Effector CD8-positive, alpha-beta T cell (primary cell): Measurements from ENCODE around the gene THTPA.

Experiments
- DNase-seq: peaks from one replicate; lab custom pipeline; 2025; lab: John Stamatoyannopoulos, UW

THTPA gene

DNA sequence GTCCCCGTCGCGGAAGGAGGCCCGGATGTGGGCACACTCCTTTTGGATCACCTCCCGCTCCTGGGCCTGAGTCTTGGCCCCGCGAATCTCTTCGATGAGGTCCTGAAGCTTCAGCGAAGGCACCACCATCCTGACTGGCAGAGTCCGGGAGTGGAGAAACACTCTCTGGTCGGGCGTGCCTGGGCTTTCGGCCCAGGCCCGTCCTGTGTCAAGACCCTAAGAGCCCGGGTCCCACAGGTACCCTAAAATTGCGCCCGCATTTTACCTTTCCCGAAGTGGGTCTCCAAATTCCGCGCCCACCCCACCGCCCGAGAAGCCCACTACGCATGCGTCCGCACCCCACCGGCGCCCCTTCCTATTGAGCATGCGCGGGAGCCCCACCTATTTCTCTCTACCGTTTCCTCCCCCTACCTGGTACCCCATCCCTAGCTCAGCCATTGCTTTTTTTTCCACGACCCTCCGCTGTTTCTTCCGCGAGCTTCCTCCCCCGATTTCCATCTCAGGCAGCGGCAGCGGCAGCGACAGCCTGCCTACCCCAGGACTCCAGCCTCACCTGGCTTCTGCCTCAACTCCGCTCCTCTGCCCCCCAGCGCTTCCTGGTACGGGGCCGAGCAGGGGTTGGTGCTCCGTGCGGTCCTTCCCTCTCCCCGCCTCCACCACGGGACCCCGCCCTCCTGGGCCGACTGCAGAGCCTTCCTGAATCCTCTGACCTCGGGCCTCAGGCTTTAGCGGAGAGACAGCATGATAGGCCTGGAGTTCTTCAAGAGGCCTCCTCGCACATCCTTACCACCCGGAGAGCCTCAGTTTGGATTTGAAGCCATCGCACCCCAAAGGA lies 11.3 kb downstream of the THTPA start, which contains the start of gene AP1G2:
Gene AP1G2, minus strand, starts transcription at position 606 of the 835 bp plus-strand sequence. Its CDS starts 477 bp downstream, at position 129.
- peak; percentile 74 for DNase-seq

DNA sequence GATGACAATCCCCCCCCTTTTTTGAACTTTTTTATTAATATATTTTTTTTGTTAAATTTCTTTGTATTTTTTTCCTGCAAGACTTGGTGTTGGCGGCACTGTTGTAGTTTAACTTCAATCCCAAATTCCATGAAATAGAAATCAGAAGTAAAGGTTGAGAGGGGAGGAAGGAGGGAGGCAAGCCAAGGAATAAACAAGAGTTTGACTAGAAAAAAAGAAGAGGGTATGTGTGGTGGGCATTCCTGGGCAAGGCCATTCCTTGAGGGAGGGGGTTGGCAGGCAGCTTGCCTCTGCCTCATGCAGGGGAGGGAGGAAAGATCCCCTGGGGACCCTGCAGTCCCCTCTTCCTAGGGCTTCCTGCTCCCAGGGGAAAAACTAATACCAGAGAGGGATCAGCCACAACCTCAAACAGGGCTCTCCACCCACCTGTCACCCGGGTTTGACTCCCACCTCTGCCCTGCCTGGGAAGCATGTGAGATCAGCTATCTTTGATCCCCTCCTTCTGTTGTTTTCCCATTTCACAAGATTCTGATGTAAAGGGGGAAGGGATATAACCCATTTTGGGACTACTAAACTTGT lies 12.0 kb downstream of the THTPA start:
- no peak for DNase-seq

DNA sequence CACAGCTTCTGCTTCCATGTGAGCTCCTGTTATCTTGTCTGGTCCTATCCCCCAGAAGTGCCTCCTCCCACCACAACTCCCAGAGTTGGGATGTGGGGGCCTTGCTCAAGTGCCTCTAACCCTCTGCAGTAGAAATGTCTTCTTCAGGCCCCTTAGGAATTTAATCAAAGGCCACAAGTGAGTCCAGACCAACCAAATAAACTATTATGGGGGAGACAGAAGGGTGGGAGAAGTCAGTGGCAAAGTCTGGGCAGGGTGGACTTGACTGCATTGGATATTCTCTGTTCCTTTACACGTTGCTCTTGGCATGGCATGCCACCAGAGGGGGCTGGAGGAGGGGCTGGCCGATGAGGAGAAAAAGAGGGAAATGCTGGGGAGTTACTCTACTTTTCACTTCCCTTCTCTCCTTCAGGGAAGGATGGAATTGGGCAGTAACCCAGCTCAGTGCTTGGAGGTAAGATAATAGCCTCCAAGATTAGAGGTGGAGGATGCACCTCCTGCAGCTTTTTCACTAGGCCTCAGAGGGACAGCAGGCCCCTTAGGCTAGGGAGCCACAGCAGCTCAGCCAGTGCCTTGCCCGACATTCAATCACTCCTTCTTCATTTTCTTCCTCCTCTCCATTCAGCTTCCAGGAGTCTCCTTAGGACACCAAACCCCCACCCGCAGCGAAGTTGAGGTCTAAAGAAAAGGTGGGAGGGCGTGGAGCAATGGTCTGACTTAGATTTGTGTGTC lies 12.7 kb downstream of the THTPA start:
- no peak for DNase-seq

DNA sequence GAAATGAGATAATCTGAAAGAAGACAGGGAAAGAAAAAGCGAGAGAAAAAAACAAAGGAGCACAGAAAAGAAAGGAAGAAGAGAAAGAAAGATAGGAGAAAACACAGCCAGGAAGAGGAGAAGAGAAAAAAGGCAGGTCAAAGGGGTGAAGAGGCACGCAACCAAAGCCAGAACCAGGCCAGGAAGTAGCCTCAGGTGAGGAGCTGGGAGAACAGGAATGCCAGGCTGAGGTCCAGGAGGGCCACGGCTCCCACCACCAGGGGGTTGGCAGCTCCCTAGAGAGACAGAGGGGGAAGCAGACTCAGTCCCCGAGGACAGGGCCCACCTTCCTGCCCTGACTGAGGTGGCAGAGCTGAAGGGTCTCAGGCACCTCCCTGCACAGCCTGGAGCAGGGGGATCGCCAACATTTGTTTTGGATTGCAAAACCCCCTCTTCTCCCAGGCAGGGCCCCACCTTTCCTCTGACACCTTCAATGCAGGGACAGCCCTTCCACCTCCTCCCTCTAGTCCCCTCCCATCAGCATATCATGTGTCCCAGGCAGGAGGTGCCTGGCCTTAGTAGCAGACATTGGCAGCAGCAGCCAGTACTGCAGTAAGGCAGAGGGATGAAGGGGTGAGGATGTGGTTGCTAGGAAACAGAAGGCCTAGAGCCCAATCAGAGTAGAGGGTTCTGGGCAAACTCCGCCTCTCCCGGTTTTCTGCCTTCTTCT lies 13.5 kb downstream of the THTPA start:
- DNase-seq: no peak

DNA sequence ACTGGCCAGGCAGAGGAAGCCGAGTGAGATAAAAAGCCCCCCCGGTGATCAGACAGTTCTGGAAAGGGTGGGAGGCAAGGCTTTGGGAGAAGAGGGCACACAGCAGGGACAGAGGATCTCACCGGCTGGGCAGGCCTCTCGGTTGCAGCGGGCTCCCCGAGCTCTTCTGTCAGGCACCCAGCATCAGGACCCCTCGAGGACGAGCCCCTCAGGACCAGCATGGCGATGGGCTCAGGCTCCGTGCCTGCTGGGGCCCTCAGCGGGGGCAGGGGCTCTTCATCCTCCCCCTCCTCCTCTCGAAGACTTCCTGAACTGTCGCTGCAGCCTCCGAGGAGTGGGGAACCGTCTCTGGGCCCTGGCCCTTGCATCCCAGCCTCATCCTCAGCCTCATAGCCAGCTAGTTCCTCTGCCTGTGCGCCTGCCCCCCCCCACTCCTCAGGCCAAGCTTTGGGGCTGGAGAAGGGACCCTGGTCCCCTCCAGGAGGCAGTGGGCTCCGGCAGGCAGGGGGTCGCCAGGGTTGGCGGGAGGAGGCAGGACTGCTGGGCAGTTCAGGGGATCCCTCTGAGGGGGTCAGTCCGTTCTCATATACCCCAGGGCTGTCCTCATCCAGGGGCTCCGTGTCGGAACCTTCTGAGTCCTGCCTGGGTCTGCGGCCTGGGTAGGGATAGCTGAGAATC lies 14.9 kb downstream of the THTPA start:
- no peak for DNase-seq

DNA sequence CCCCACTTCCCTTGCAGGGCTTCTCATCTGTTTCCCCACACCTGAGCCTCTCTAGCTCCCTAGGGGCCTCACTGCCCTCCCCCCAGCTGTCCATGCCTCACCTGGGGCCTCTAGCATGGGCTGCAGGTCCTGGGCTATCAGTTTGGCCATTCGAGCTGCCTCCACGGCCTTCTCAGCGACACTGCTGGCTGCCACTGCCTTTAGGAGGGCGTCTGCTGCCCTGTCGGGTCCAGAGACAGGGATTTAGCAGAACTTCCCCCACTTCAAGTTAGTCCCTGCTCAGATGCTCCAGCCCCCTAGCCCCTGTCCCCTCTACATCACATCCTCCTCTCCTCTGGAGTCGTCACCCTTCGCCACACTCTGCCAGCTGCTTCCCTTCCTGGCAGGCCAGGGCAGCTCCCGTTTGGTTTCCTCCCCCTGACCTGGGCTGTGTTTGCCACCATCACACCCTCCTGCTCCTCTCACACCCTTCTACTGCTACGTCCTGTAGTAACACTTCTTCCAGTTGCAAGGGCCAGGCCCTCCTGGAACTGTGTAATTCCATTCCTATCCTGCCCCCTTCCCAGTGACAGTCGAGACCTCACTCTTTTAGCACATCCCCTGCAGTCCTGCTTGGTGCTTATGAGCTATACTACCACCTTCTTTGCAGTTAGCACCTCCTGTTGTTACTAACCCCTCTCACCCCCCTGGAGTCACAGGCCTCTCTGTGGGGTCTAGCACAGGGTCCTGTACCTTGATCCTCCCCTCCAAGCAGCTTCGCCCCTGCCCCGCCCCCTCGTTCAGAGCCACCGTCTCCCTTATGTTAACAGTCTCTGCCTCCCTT lies 15.8 kb downstream of the THTPA start:
- no peak for DNase-seq

DNA sequence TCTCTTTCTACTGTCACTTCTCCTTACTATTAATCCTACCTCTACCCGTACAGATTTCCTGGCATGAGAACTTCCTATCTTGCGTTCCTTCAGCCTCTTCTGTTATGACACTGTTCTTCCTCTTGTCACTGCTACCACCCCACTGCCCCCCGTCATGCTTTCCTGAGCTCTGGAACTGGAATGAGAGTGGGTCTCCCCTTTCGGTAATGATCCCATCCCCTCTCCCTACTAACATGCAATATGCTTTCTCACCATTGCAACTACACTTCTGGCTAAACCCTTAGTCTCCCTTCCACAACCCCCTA lies 16.4 kb downstream of the THTPA start:
- no peak for DNase-seq

DNA sequence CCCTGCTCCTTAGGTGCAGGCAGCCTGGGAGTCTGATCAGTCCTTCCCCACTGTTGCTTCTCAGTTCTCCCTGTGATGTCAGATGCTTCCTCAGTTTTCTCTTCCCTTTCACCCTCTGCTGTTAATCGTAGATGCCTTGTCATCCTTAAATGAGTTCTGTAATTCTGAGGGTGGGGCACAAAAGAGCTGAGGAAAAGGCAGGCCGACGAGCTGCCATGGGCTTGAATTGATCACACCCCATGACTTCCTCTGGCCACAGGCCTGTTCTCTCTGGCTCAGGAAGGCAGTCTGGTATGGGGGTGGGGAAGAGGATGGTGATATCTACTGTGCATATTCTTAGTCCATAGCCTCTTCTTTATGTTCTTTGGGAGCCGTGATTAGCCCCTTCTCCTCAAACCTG lies 16.8 kb downstream of the THTPA start:
- DNase-seq: no peak

DNA sequence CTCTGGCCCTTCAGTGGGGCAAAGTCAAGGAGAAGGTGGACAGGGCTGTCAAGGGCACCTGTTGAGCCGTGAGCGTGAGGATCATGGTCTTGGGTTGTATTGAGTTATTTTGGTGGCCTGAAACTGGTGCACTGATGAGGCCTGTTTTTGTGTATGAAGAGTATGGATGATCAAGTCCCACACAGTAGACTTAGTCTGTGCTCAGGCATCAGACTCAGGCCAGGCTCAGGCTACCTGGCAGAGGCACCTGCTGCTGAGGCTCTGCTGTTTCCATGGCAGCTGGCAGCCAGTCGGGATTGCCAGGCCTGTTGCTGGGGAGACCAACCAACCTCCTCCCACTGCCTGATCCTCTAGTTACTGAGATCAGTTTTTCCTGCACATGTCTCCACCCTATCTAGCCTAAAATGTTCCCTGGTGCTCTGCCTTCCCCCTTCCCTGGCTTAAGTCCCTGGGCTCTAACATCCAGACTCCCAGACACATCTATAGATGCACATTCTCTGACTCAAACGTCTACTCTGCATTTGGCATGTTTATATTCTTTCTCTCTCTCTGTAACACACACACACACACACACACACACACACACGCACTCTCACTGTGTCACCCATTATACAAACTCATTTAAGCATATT lies 17.4 kb downstream of the THTPA start:
- DNase-seq: no peak

DNA sequence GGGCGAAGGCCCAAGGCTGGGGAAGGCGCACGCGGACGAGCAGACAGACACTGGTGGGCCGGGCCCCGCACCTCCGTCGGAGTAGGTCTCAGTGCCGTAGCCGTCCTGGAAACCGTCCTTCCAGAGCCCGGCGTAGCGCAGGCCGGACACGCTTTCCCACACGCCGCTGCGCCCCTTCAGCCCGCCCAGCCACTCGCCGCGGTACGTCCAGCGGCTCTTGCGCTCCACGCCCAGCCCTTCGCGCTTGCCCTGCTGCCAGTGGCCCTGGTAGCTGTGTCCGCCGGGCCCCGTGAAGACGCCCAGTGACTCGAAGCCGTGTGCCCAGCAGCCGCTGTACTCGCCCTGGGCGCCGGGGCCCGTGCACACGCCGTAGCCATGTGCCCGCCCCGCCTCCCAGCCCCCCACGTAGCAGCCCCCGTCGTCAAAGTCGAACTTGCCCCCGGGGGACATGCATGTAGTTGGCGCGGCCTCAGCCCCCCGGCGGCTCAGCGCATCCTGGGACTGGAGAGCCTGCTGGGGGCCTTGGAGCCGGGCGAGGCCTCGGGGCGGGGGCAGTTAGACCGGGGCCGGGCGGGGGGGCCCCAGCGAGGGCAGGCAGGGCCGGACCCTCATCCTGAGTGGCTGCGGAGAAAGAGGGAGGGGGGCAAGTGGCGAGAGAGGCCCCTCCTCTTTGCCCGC lies 21.1 kb downstream of the THTPA start:
- DNase-seq: no peak

DNA sequence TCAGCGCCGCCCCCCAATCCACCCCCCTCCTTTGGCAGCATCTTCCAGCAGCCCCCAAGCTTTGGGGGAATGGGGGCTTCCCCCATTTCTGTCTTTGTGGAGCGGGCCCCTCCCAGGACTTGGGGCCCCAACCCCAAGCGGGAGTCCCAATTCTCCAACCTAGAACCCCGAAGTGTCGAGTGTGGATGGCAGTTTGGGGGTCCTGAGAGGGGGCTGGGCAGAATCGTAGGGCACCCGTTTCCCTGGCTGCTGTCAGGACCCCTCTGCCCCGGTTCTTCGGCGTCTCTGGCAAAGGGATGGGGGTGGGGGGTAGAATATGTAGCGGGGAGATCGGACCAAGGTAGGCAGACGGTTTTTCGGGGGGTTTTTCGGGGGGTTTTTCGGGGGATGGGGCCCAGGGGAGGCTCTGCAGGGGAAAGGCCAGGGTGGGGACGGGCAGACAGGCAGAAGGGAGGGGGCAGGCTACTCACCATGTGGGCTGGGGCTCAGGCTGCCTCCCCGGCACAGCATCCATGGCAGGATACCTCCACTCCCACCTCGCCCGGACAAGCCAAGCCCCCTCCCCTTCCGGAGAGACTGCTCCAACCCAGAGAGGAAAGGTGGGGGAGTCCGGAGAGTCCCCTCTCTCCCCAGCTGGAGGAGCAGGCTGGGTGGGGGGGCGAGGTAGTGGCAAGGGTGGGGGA lies 21.8 kb downstream of the THTPA start:
- no peak for DNase-seq

DNA sequence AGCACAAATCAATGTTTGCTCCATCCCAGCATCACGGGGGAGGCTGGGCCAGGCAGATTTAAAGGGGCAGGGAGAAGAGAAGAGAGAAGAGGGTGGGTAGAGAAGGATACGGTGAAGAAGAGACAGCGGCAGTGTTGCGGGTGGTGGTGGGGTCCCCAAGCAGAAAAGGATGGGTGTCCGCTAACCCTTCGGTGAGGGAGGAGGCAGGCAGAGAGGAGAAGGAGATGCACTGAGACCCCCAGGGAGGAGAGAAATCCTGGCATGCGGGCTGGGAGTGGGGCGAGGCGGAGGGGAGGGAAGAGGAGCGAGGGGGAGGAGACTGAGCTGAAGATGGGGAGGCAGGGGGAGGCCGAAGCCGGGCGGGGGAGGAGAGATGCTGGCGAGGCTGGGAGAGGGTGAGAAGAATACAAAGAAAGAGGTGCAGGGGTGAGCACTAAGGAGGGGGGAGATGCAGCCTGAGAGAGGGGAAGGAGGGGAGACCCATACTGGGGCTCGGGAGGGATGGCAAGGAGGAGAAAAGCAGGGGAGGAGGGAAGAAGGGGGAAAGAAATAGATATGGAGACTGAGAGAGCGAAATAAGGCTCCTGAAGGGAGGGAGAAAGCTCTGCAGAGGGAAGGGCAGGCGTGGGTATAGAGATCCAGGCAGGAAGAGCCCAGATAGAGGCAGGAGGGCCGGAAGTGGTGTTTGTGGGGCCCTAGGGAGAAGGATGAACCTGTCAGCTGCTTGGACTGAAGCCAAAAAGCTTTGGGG lies 22.7 kb downstream of the THTPA start, which contains the start of gene JPH4:
Gene JPH4, minus strand, starts transcription at position 231 of the 751 bp plus-strand sequence. CDS start 1,337 bp downstream, outside the sequence.
- no peak for DNase-seq

DNA sequence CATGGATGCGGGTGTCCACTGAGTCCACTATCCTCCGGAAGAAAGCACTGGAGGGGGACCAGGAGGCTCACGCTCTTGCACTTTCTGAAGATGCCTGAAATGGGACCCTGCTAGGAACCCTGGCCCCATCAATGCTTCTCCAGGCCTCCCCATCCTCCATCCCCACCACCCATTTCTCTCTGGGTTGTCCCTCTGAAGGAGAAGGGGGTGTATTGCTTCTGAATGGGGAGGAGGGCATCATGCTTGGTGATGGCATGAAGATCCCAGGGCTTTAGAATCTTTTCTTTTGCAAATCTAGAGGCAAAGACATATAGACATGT lies 23.2 kb downstream of the THTPA start:
- DNase-seq: no peak

DNA sequence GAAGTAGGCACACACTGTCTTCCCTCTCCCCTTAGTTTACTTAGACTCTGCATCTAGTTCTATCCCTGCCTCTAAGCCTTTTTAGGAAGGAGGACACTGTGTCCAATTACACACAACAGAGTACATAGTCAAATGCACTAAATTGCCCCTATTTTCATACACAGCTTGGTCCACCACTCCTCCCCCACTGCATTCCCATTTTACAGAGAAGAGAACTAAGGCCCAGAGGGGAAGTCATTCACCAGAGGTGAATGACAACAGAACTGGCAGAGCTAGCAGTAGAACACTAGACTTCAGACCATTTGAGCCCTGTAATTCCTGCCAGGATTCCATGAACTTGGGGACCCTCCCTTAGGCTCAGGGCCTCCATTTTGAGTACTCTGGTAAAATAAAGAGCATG lies 23.7 kb downstream of the THTPA start:
- no peak for DNase-seq

DNA sequence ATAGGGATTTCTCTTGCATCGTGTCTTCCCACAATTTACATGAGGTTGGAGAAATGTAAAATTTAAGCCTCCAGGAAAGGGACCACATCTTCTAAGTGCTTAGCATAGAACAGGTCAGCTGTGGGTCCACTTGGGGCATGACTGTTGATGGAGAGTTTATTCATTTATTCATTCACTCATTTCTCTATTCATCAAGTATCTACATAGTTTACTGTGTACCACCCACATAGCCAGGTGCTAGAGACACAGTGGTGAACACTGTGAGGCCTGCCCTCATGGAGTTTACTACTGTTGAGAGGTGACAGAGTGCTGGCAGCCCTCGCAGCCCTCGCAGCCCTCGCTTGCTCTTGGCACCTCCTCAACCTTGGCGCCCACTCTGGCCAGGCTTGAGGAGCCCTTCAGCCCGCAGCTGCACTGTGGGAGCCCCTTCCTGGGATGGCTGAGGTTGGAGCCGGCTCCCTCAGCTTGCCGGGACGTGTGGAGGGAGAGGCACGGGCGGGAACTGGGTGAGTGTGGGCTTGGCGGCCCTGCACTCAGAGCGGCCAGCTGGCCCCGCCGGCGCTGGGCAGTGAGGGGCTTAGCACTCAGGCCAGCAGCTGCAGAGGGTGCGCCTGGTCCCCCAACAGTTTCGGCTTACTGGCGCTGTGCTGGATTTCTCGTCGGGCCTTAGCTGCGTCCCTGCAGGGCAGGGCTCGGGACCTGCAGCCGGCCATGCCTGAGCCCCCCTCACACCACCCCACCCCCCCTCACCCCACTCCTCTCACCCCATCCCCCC lies 24.3 kb downstream of the THTPA start:
- DNase-seq: no peak

DNA sequence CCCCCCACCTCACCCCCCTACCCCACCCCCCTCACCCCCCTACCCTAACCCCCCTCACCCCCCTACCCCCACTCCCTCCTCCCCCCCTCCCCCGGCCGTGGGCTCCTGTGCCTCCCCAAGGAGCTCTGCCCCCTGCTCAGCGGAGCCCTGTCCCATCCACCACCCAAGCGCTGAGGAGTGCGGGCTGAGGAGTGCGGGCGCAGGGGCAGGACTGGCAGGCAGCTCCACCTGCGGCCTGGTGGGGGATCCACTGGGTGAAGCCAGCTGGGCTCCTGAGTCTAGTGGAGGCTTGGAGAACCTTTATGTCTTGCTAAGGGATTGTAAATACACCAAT lies 24.8 kb downstream of the THTPA start:
- no peak for DNase-seq

DNA sequence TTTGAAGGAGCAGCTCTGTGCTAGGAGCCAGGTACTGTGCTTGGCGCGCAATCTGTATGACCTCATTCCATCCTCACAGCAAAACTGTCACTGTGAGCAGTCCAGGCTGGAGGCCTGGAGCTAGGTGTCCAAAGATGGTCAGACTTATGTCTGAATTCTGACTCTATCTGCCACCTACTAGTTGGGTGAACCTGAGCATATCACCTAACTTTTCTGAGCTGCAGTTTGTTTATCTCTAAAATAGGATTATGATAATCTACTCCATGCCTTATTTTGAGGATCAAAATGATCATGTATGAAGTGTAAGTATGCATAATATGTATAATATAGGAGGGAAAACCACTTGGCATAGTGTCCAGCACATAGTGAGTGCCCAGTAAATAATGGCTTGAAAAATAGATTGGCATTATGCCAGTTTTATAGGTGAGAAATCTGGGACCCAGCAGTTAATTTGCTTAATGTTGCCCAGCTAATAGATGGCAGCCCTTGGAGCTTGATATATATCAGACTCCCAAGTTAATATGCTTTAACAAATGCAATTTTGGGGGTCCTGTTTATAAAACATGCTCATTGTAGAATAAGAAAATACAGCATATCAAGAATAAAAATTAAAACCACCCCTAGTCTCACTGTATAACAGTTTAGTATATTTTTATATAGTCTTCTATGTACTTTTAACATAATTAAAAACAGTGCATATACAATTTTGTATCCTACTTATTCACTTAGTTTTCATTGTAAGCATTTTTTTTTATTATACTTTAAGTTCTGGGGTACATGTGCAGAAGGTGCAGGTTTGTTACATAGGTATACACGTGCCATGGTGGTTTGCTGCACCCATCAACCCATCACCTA lies 27.1 kb downstream of the THTPA start:
- no peak for DNase-seq
